Hepatocyte (in vitro differentiated cells): ENCODE data around the gene TMA7. TPM values are rescaled to one million over a fixed set of nuclear protein-coding genes. Genes with fewer than 3 reads are reported as not detected.

Source experiments
- DNase-seq: peaks from one replicate; pipeline ENCODE4 v3.0.0-alpha.2; 2016; ENCODE audit warnings: low spot score
- H2AFZ ChIP-seq: fragments of 200-600 bp; sonication (generic); 2 replicates; pipeline ENCODE4 v1.6.0; 2016; ENCODE audit warnings: antibody characterized with exemption, mild to moderate bottlenecking
- H3K27ac ChIP-seq: fragments of 200-600 bp; sonication (generic); 2 replicates; pipeline ENCODE4 v1.5.1; 2016; ENCODE audit warnings: mild to moderate bottlenecking
- H3K27me3 ChIP-seq: fragments of 200-600 bp; sonication (generic); 2 replicates; pipeline ENCODE4 v1.6.1; 2016
- H3K36me3 ChIP-seq: fragments of 200-600 bp; sonication (generic); replicated peaks from 2 replicates; pipeline ENCODE4 v1.5.1; 2016; ENCODE audit warnings: low read depth; ENCODE audit not compliant: insufficient read depth
- H3K4me1 ChIP-seq: fragments of 200-600 bp; sonication (generic); 2 replicates; pipeline ENCODE4 v1.5.1; 2016; ENCODE audit warnings: mild to moderate bottlenecking, moderate library complexity; ENCODE audit not compliant: insufficient read depth
- H3K4me2 ChIP-seq: fragments of 200-600 bp; sonication (generic); 2 replicates; pipeline ENCODE4 v1.6.0; 2016
- H3K4me3 ChIP-seq: fragments of 200-600 bp; sonication (generic); 2 replicates; pipeline ENCODE4 v1.5.1; 2016; ENCODE audit warnings: mild to moderate bottlenecking
- H3K79me2 ChIP-seq: fragments of 200-600 bp; sonication (generic); 2 replicates; pipeline ENCODE4 v1.6.0; 2017; ENCODE audit warnings: mild to moderate bottlenecking
- H3K9me2 ChIP-seq: fragments of 200-600 bp; sonication (generic); replicated peaks from 2 replicates; pipeline ENCODE4 v1.6.0; 2017; ENCODE audit warnings: mild to moderate bottlenecking; ENCODE audit not compliant: insufficient read depth
- H3K9me3 ChIP-seq: fragments of 200-600 bp; sonication (generic); 2 replicates; pipeline ENCODE4 v1.5.1; 2016; ENCODE audit warnings: low read depth, mild to moderate bottlenecking
- H4K20me1 ChIP-seq: fragments of 200-600 bp; sonication (generic); 2 replicates; pipeline ENCODE4 v1.6.0; 2016; ENCODE audit warnings: mild to moderate bottlenecking; ENCODE audit not compliant: insufficient read depth, poor library complexity, severe bottlenecking
- EZH2 ChIP-seq: fragments of 200-600 bp; sonication (generic); IDR thresholded peaks from 2 replicates; pipeline ENCODE4 v1.6.1; 2016; ENCODE audit warnings: antibody characterized with exemption, mild to moderate bottlenecking, borderline replicate concordance
- EZH2phosphoT487 ChIP-seq: fragments of 200-600 bp; sonication (generic); IDR thresholded peaks from one replicate; pipeline ENCODE4 v1.6.1; 2018; ENCODE audit warnings: antibody characterized with exemption, mild to moderate bottlenecking, low read depth, moderate library complexity; ENCODE audit not compliant: unreplicated experiment, severe bottlenecking
- WGBS: methylation state at CpG from one replicate; pipeline ENCODE4 v1.1.6; 2016; ENCODE audit warnings: low lambda C conversion rate; ENCODE audit errors: missing lambda C conversion rate; 5-methylcytosine and 5-hydroxymethylcytosine counted together
- polyA plus RNA-seq: library from polyadenylated mRNA; unstranded; fragments of >200 nt; fragmentation: Nextera tagmentation; extraction: Ambion mirVana; gene quantifications from 2 replicates; pipeline ENCODE4 v1.2.1, GENCODE V29; 2016
- total RNA-seq: library from RNA; depleted of rRNA; stranded (reverse); fragments of >200 nt; gene quantifications from 2 replicates; pipeline ENCODE4 v1.2.3, GENCODE V29; 2014
- TF ChIP-seq, protein P1 (sequence below): fragments of 200-600 bp; sonication (generic); IDR thresholded peaks from 2 replicates; pipeline ENCODE4 v1.5.1; 2016; ENCODE audit warnings: antibody characterized with exemption, mild to moderate bottlenecking; ENCODE audit not compliant: poor library complexity

TMA7 gene
- total and polyA plus RNA-seq, 2 experiments from 2014 or later = 381 to 503 TPM

DNA sequence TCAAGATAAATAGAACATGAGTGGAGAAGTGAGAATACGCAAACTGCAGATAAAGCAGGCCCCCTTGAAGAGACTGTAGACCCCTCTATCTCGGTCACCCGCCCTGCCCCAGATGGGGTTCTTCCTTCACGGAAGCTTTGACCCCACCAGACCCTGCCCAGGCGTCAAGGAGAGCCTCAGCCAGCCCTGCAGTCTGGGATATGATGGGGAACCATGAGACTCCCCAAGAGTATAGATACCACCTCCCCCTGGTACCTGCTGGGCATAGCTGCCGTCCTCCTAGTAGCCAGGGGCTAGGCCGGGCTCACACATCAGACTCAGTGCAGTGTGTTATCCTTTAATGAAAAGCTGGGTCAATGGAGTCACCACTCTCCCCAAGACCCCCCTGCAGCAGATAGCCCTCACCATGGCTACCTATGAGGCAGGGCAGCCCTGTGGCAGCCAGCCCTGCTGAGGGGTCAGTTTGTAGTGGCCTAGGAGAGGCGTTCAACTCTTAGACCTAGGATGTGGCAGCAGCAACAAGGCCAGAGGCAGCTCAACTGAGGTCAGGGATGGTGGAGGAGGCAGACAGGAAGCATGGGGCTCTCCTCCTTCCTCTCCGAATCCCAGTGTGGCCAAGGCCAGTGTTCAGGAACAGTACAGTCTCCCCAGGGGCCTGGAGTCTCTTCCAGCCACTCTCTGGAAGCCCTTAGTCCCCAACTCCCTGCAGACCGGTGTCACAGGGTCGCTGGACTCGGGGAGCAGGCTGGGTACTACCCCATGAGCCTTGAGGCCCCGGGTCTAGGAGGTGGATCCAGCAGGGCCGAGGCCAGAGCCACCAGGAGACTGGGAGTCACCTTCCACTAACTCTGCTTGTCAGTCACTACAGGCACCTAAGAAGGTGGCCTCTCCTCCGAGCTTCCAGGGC, 36.3 kb upstream of the TMA7 start:
- H3K36me3 ChIP-seq = no peaks in the 10 kb centered on the region
- no peaks in the 10 kb centered on the region for H4K20me1 ChIP-seq
- H3K27me3 ChIP-seq = no peaks in the 10 kb centered on the region
- no peaks in the 10 kb centered on the region for H3K79me2 ChIP-seq
- WGBS = 97% methylated on average over 15 of the region's 15 CpGs
- DNase-seq = no peak
- no peak for TF ChIP-seq EZH2phosphoT487
- TF ChIP-seq, protein P1, sequence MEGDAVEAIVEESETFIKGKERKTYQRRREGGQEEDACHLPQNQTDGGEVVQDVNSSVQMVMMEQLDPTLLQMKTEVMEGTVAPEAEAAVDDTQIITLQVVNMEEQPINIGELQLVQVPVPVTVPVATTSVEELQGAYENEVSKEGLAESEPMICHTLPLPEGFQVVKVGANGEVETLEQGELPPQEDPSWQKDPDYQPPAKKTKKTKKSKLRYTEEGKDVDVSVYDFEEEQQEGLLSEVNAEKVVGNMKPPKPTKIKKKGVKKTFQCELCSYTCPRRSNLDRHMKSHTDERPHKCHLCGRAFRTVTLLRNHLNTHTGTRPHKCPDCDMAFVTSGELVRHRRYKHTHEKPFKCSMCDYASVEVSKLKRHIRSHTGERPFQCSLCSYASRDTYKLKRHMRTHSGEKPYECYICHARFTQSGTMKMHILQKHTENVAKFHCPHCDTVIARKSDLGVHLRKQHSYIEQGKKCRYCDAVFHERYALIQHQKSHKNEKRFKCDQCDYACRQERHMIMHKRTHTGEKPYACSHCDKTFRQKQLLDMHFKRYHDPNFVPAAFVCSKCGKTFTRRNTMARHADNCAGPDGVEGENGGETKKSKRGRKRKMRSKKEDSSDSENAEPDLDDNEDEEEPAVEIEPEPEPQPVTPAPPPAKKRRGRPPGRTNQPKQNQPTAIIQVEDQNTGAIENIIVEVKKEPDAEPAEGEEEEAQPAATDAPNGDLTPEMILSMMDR = no peak
- TF ChIP-seq EZH2 = no peak
- no peak overlapping the region for H3K4me3 ChIP-seq
- no peak overlapping the region for H3K27ac ChIP-seq
- H3K4me1 ChIP-seq = no peaks in the 10 kb centered on the region
- H3K4me2 ChIP-seq = no peak overlapping the region
- H3K9me3 ChIP-seq = no peaks in the 10 kb centered on the region
- H3K9me2 ChIP-seq = no peaks in the 10 kb centered on the region
- H2AFZ ChIP-seq = no peak overlapping the region

DNA sequence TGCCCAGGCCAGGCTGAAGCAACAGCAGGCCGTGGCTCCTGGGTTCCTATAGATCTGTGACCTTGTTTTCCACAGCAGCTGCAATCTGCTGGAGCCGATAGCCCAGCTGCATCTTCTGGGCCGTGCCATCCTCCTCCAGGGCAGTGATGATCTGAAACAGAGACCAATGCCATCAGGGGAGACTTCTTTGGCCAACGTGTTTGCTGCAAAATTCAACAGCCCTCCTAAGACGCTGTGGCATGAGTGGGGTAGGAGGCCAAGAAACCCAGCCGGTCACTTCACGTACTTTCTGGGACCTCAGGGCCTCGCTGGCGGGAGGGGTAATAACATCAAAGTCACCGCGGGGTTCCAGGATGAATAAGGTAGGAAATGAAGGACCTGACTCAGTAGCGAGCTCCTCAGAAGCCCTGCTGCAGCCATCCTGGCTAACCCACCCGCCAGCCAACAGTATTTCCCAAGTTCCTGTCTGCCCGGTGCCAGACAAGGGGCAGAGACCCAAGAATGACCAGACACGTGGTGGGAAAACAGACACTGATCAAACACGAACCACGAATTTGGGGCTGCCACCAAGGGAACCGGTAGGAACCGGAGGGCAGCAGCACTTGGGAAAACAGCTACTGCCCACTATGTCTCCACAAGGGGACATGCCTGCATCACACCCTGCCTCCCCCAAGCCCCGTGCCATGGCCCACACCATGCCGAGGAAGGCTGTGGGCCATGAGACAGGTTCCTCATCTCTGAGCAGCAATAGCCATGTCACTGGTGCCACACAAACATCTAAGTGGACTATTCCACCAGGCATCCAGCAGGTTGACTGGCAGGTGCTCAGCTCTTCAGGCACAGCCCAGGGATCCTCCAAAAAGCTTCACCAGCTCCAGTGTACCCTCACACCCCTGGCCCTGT, 35.4 kb upstream of the TMA7 start:
- DNase-seq = no peak
- no peaks in the 10 kb centered on the region for H3K9me2 ChIP-seq
- H4K20me1 ChIP-seq = no peaks in the 10 kb centered on the region
- H3K4me2 ChIP-seq = no peak overlapping the region
- H3K4me3 ChIP-seq = no peak overlapping the region
- no peak overlapping the region for H3K27ac ChIP-seq
- H3K9me3 ChIP-seq = no peaks in the 10 kb centered on the region
- H3K79me2 ChIP-seq = no peaks in the 10 kb centered on the region
- H3K4me1 ChIP-seq = no peaks in the 10 kb centered on the region
- H3K36me3 ChIP-seq = no peaks in the 10 kb centered on the region
- 96% methylated on average over 21 of the region's 21 CpGs for WGBS
- no peak overlapping the region for H2AFZ ChIP-seq
- TF ChIP-seq EZH2phosphoT487 (no peak), EZH2 (no peak)
- TF ChIP-seq, protein P1 = no peak
- H3K27me3 ChIP-seq = no peaks in the 10 kb centered on the region

DNA sequence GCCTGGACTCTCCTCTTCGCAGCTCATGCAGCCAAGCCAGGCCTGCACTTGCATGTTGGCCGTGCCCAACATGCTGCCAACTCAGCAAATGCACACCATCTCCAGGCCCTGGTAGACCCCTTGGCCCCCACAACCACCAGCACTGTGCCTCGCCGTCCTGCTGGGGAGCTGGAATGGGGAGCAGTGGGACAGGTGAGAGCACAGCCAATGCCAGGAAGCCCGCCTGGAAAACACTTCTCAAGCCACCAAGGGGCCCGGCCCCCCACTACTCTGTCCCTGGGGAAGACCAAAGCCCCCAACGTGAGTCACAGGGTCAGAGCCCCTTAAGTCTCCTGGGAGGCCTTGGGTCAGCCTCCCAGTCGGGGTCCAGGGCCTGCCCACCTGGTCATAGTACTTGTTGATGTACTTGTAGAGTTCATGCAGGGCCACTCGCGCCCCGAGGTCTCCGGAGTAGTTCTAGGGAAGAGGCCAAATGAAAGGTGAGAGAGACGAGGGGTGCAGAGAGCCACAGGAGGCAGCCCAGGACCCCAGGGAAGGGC, 34.6 kb upstream of the TMA7 start:
- Histone ChIP-seq H2AFZ (no peak overlapping the region), H3K27me3 (no peaks in the 10 kb centered on the region), H3K79me2 (no peaks in the 10 kb centered on the region), H3K4me3 (no peak overlapping the region), H4K20me1 (no peaks in the 10 kb centered on the region), H3K4me2 (no peak overlapping the region), H3K27ac (no peak overlapping the region), H3K9me3 (no peaks in the 10 kb centered on the region), H3K4me1 (no peaks in the 10 kb centered on the region), H3K36me3 (no peaks in the 10 kb centered on the region), H3K9me2 (no peaks in the 10 kb centered on the region)
- WGBS = 96% methylated on average over 13 of the region's 13 CpGs
- TF ChIP-seq EZH2 = no peak
- TF ChIP-seq EZH2phosphoT487 = no peak
- TF ChIP-seq, protein P1 = no peak
- DNase-seq = no peak
